Loucy (cell line): ENCODE data around the gene UQCRC1.

Experiments
- H2AFZ ChIP-seq: fragments of 200-600 bp; sonication (generic); 2 replicates; pipeline ENCODE4 v1.6.0; 2016; ENCODE audit warnings: antibody characterized with exemption, mild to moderate bottlenecking, low read length, moderate library complexity
- H3F3A ChIP-seq: fragments of 200-600 bp; 2 replicates; pipeline ENCODE4 v1.6.0; 2016; ENCODE audit warnings: antibody characterized with exemption, low read depth, mild to moderate bottlenecking
- H3K27me3 ChIP-seq: fragments of 200-600 bp; sonication (generic); 2 replicates; pipeline ENCODE4 v1.6.1; 2014; ENCODE audit warnings: low read length, mild to moderate bottlenecking; ENCODE audit not compliant: insufficient read depth, poor library complexity, severe bottlenecking
- H3K36me3 ChIP-seq: fragments of 200-600 bp; sonication (generic); 2 replicates; pipeline ENCODE4 v1.6.1; 2016; ENCODE audit warnings: low read length; ENCODE audit not compliant: insufficient read depth
- H3K4me1 ChIP-seq: fragments of 200-600 bp; sonication (generic); 2 replicates; pipeline ENCODE4 v1.5.1; 2014; ENCODE audit warnings: low read length, mild to moderate bottlenecking; ENCODE audit not compliant: insufficient read depth, poor library complexity, severe bottlenecking
- H3K4me2 ChIP-seq: fragments of 200-600 bp; sonication (generic); 2 replicates; pipeline ENCODE4 v1.6.0; 2014; ENCODE audit warnings: antibody characterized with exemption, low read length, low read depth, mild to moderate bottlenecking; ENCODE audit not compliant: poor library complexity, severe bottlenecking
- H3K4me3 ChIP-seq: fragments of 200-600 bp; sonication (generic); 2 replicates; pipeline ENCODE4 v1.5.1; 2014; ENCODE audit warnings: low read length, mild to moderate bottlenecking, mixed read lengths; ENCODE audit not compliant: poor library complexity, severe bottlenecking
- H3K79me2 ChIP-seq: fragments of 200-600 bp; sonication (generic); 2 replicates; pipeline ENCODE4 v1.6.1; 2014; ENCODE audit warnings: low read length; ENCODE audit not compliant: insufficient read depth
- H3K9ac ChIP-seq: fragments of 200-600 bp; sonication (generic); 2 replicates; pipeline ENCODE4 v1.6.0; 2014; ENCODE audit warnings: mild to moderate bottlenecking, low read depth, low read length, moderate library complexity; ENCODE audit not compliant: poor library complexity, severe bottlenecking
- H3K9me2 ChIP-seq: fragments of 200-600 bp; sonication (generic); replicated peaks from 2 replicates; pipeline ENCODE4 v1.6.1; 2016; ENCODE audit warnings: low read depth, low read length, mixed read lengths
- H3K9me3 ChIP-seq: fragments of 200-600 bp; sonication (generic); 2 replicates; pipeline ENCODE4 v1.6.1; 2014; ENCODE audit warnings: mild to moderate bottlenecking, antibody characterized with exemption, low read length, low read depth; ENCODE audit not compliant: insufficient read depth
- H4K20me1 ChIP-seq: fragments of 200-600 bp; sonication (generic); 2 replicates; pipeline ENCODE4 v1.6.0; 2014; ENCODE audit warnings: antibody characterized with exemption, low read length, mild to moderate bottlenecking; ENCODE audit not compliant: insufficient read depth, poor library complexity, severe bottlenecking
- EZH2phosphoT487 ChIP-seq: fragments of 200-600 bp; IDR thresholded peaks from 2 replicates; pipeline ENCODE4 v1.6.1; 2018; ENCODE audit warnings: antibody characterized with exemption, mild to moderate bottlenecking, moderate library complexity, borderline replicate concordance
- TF ChIP-seq, protein P1 (sequence below): fragments of 200-600 bp; sonication (generic); conservative IDR thresholded peaks from 2 replicates; pipeline ENCODE4 v1.5.1; 2014; ENCODE audit warnings: mild to moderate bottlenecking, antibody characterized with exemption, low read length

The UQCRC1 gene

DNA sequence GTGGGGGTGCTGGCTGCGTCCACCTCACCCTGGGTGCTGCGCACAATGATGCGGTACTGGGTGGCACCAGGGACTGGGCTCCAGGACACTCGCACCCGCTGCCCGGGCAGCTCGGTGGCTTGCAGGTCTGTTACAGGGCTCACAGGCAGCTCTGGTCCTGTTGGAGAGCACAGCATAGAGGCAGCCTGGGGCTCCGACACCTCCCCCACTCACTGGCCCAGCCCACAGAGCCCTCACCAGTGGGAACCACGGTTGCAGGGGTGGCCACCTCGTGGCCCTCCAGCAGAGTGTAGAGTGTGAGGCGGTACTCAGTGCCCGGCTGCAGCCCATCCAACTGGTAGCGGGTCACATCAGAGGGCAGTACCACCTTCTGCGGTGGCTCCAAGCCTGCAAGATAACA, 18.0 kb downstream of the UQCRC1 start:
- H3K4me1 ChIP-seq = no peaks in the 10 kb centered on the region
- no peak overlapping the region for H3K9ac ChIP-seq
- no peaks in the 10 kb centered on the region for H3F3A ChIP-seq
- no peaks in the 10 kb centered on the region for H3K27me3 ChIP-seq
- TF ChIP-seq EZH2phosphoT487 = no peak
- TF ChIP-seq, protein P1, sequence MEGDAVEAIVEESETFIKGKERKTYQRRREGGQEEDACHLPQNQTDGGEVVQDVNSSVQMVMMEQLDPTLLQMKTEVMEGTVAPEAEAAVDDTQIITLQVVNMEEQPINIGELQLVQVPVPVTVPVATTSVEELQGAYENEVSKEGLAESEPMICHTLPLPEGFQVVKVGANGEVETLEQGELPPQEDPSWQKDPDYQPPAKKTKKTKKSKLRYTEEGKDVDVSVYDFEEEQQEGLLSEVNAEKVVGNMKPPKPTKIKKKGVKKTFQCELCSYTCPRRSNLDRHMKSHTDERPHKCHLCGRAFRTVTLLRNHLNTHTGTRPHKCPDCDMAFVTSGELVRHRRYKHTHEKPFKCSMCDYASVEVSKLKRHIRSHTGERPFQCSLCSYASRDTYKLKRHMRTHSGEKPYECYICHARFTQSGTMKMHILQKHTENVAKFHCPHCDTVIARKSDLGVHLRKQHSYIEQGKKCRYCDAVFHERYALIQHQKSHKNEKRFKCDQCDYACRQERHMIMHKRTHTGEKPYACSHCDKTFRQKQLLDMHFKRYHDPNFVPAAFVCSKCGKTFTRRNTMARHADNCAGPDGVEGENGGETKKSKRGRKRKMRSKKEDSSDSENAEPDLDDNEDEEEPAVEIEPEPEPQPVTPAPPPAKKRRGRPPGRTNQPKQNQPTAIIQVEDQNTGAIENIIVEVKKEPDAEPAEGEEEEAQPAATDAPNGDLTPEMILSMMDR = no peak
- no peaks in the 10 kb centered on the region for H3K9me2 ChIP-seq
- H3K9me3 ChIP-seq = no peaks in the 10 kb centered on the region
- H4K20me1 ChIP-seq = no peaks in the 10 kb centered on the region
- H3K4me2 ChIP-seq = no peak overlapping the region
- H3K36me3 ChIP-seq = no peaks in the 10 kb centered on the region
- no peak overlapping the region for H2AFZ ChIP-seq
- no peaks in the 10 kb centered on the region for H3K79me2 ChIP-seq
- H3K4me3 ChIP-seq = no peak overlapping the region

DNA sequence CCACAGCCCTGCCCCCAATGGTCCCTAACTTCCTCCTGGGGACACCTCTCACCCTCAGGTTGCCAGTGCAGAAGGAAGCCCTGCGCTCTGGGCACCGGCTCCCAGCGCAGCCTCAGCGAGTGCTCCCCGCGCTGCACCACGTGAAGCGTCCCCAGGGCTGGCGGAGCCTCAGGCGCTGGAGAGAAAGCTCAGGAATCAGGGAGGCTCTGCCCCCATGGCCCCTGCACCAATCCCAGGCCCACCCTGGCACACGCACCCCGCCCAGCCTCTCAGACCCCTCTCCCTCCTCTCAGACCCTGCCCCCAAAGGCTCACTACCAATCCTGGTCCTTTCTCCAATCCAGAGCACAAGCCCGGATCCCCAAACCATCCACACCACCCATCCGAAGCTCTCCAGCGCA, 21.2 kb downstream of the UQCRC1 start:
- Histone ChIP-seq H3K79me2 (no peaks in the 10 kb centered on the region), H3K36me3 (no peaks in the 10 kb centered on the region), H3K4me3 (no peak overlapping the region), H3K9me2 (no peaks in the 10 kb centered on the region), H3K4me2 (no peak overlapping the region), H3K4me1 (no peaks in the 10 kb centered on the region), H2AFZ (no peak overlapping the region), H3K9me3 (no peaks in the 10 kb centered on the region), H3K27me3 (no peaks in the 10 kb centered on the region), H3K9ac (no peak overlapping the region), H4K20me1 (no peaks in the 10 kb centered on the region), H3F3A (no peaks in the 10 kb centered on the region)
- TF ChIP-seq, protein P1 = no peak
- no peak for TF ChIP-seq EZH2phosphoT487

DNA sequence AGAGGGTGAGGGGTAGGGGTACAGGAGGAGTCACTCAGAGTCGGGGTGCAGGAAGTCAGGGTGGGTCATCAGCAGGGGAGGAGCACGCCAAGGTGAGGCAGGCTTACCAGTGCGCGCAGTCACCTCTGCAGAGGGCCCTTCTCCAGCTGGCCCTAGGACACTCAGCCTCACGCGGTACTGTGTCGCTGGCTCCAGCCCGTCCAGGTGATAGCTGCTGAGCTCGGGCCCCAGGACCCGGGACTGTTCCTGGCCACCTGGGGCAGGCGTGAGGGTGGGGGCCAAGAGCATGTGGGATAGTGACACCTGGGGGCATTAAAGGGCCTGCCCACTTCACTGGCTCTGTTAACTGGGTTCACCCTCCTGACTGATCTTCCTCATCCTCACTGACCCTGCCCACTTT, 21.8 kb downstream of the UQCRC1 start:
- Histone ChIP-seq H2AFZ (no peak overlapping the region), H3F3A (no peaks in the 10 kb centered on the region), H3K79me2 (no peaks in the 10 kb centered on the region), H3K4me1 (no peaks in the 10 kb centered on the region), H3K9me2 (no peaks in the 10 kb centered on the region), H3K9me3 (no peaks in the 10 kb centered on the region), H3K36me3 (no peaks in the 10 kb centered on the region), H3K4me2 (no peak overlapping the region), H3K27me3 (no peaks in the 10 kb centered on the region), H3K4me3 (no peak overlapping the region), H3K9ac (no peak overlapping the region), H4K20me1 (no peaks in the 10 kb centered on the region)
- TF ChIP-seq EZH2phosphoT487 = no peak
- TF ChIP-seq, protein P1 = no peak
